HepG2 (cell line): ENCODE measurements around the gene CPB2. TPM values are rescaled to one million over a fixed set of nuclear protein-coding genes. Genes with fewer than 3 reads are reported as not detected.

ENCODE experiments used
- CREB1 ChIP-seq, 2 experiments: fragments of 450-650 bp in 1 of 2; IDR thresholded peaks; 2 replicates each; pipeline ENCODE4 v1.6.1; 2016 to 2017; ENCODE audit warnings: control low read depth in 1 of 2, mild to moderate bottlenecking in 1 of 2, missing compliant biosample characterization in 1 of 2, missing genetic modification characterization in 1 of 2
- DR1 ChIP-seq: sonication (generic); formaldehyde crosslinking; IDR thresholded peaks from 2 replicates; pipeline ENCODE4 v1.8.0; 2021; ENCODE audit warnings: mild to moderate bottlenecking, missing genetic modification reagents, inconsistent platforms
- FOXA3 ChIP-seq: IDR thresholded peaks from 2 replicates; pipeline ENCODE4 v1.6.1; 2016; ENCODE audit warnings: missing genetic modification reagents, missing compliant biosample characterization
- FOXO1 ChIP-seq: sonication (generic); formaldehyde crosslinking; IDR thresholded peaks from 2 replicates; pipeline ENCODE4 v1.4.0; 2020; ENCODE audit warnings: missing genetic modification reagents
- FOXP1 ChIP-seq, 2 experiments: fragments of 450-650 bp in 1 of 2; IDR thresholded peaks; 2 replicates each; pipeline ENCODE4 v1.6.1; 2017 to 2018; ENCODE audit warnings: antibody characterized with exemption in 1 of 2
- IKZF5 ChIP-seq: IDR thresholded peaks from 2 replicates; pipeline ENCODE4 v1.6.1; 2018; ENCODE audit warnings: missing genetic modification reagents, mild to moderate bottlenecking, missing compliant biosample characterization
- MAF1 ChIP-seq: sonication (generic); formaldehyde crosslinking; IDR thresholded peaks from 2 replicates; pipeline ENCODE4 v1.5.0; 2020; ENCODE audit warnings: missing genetic modification reagents, borderline replicate concordance
- MED1 ChIP-seq: sonication (generic); formaldehyde crosslinking; IDR thresholded peaks from 2 replicates; pipeline ENCODE4 v1.4.0; 2020; ENCODE audit warnings: missing genetic modification reagents
- MXD3 ChIP-seq: IDR thresholded peaks from 2 replicates; pipeline ENCODE4 v1.6.1; 2016; ENCODE audit warnings: mild to moderate bottlenecking, missing biosample characterization, missing genetic modification reagents
- RBFOX2 ChIP-seq: fragments of 200-400 bp; formaldehyde crosslinking; IDR thresholded peaks from 2 replicates; pipeline ENCODE4 v1.6.1; 2017; ENCODE audit warnings: low read depth, mild to moderate bottlenecking, low read length
- SRSF1 ChIP-seq: fragments of 200-400 bp; formaldehyde crosslinking; optimal IDR thresholded peaks from 2 replicates; pipeline ENCODE3; 2017; ENCODE audit warnings: mild to moderate bottlenecking, low read depth, low read length, moderate library complexity
- SRSF9 ChIP-seq: fragments of 200-400 bp; formaldehyde crosslinking; IDR thresholded peaks from 2 replicates; pipeline ENCODE4 v1.6.1; 2018; ENCODE audit warnings: borderline replicate concordance, mild to moderate bottlenecking, low read depth, low read length; ENCODE audit not compliant: insufficient read depth, poor library complexity, severe bottlenecking
- ZBTB21 ChIP-seq: sonication (generic); formaldehyde crosslinking; IDR thresholded peaks from 2 replicates; pipeline ENCODE4 v1.4.0; 2020; ENCODE audit warnings: missing genetic modification reagents
- ZFX ChIP-seq: sonication (generic); formaldehyde crosslinking; IDR thresholded peaks from 2 replicates; pipeline ENCODE4 v1.4.0; 2020; ENCODE audit warnings: mild to moderate bottlenecking, low read depth, missing genetic modification reagents, moderate library complexity
- ZHX2 ChIP-seq, 2 experiments: sonication (generic) in 1 of 2; formaldehyde crosslinking in 1 of 2; IDR thresholded peaks; 2 replicates each; pipeline versions ENCODE4 v1.6.1 to v1.9.0; 2014 to 2022; ENCODE audit warnings: antibody characterized with exemption in 1 of 2, borderline replicate concordance in 1 of 2, inconsistent platforms in 1 of 2, low read depth in 1 of 2, missing genetic modification reagents in 1 of 2
- ZMAT3 ChIP-seq: sonication (generic); formaldehyde crosslinking; conservative IDR thresholded peaks from 2 replicates; pipeline ENCODE4 v1.7.0; 2021; ENCODE audit warnings: missing genetic modification reagents
- ZSCAN12 ChIP-seq: sonication (generic); formaldehyde crosslinking; IDR thresholded peaks from 2 replicates; pipeline ENCODE4 v1.9.0; 2021; ENCODE audit warnings: mild to moderate bottlenecking, missing genetic modification reagents
- ZSCAN29 ChIP-seq: sonication (generic); formaldehyde crosslinking; conservative IDR thresholded peaks from 2 replicates; pipeline ENCODE4 v1.4.0; 2020; ENCODE audit warnings: mild to moderate bottlenecking, missing genetic modification reagents
- ZZZ3 ChIP-seq: sonication (generic); formaldehyde crosslinking; IDR thresholded peaks from 2 replicates; pipeline ENCODE4 v1.4.0; 2020; ENCODE audit warnings: missing genetic modification reagents, mild to moderate bottlenecking, borderline replicate concordance
- polyA plus RNA-seq, 8 experiments: library from polyadenylated mRNA; depleted of rRNA in 3 of 8; stranded (reverse) in 7 of 8; unstranded in 1 of 8; fragments of >200 nt; fragmentation: Illumina TruSeq in 4 of 8; extraction: Trizol in 4 of 8; gene quantifications; 2 replicates each; pipeline versions ENCODE4 v1.2.1 to v1.2.3, GENCODE V29; 2011 to 2016; ENCODE audit warnings: low read depth in 4 of 8, missing spikeins in 1 of 8, mixed read lengths in 1 of 8; ENCODE audit not compliant: insufficient read depth in 1 of 8
- total RNA-seq, 5 experiments: library from RNA; depleted of rRNA; stranded (reverse); fragments of >200 nt; fragmentation: Illumina TruSeq; extraction: Trizol; gene quantifications; 2 replicates each; pipeline ENCODE4 v1.2.3, GENCODE V29; 2016; ENCODE audit warnings: low read depth in 1 of 5
- TF ChIP-seq, protein P1 (sequence below): sonication (generic); formaldehyde crosslinking; IDR thresholded peaks from 2 replicates; pipeline ENCODE4 v1.4.0; 2020; ENCODE audit warnings: missing genetic modification reagents, low read depth, mild to moderate bottlenecking, borderline replicate concordance

CPB2 gene
- total and polyA plus RNA-seq, 2 of the 13 experiments (the other 11 are each of a cell fraction or from before 2014, with no cell fraction given) = 125 to 140 TPM

DNA sequence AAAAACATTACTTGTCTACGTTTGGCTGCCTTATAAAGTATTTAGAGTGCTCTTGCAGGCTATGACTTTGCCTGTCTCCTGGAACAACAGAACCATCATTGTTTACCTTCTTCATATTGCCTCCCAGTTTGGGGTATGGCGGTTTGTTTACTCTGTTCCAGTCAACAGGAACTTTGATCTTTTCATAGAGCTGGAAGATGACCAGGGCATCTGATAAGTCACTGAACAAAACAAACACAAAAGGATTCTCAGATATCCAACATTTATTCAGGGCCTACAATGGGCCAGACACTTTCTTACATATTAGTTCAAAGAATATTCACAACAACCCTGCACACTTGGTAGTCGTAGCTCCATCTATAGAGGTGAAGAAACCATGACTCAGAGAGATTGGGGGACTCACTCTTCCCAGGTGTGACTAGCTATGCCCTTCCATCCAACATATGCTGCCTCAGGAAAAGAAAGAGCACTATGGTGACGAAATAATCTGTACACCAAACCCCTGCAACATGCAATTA lies 38.4 kb upstream of the CPB2 start (continued):
- TF ChIP-seq DR1 (CRISPR knock-in tag) = no peak
- TF ChIP-seq SRSF9 = no peak
- TF ChIP-seq, protein P1, sequence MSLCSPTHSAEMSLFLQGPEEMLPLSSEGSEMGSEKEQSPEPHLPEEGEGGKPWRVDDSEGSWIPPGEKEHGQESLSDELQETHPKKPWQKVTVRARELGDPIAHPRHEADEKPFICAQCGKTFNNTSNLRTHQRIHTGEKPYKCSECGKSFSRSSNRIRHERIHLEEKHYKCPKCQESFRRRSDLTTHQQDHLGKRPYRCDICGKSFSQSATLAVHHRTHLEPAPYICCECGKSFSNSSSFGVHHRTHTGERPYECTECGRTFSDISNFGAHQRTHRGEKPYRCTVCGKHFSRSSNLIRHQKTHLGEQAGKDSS = no peak
- no peak for TF ChIP-seq SRSF1
- TF ChIP-seq CREB1 (IDR thresholded peaks at IDR 0.05) = no peak
- TF ChIP-seq CREB1 (CRISPR knock-in tag; IDR thresholded peaks at IDR 0.05) = peak; percentile 57
- TF ChIP-seq MED1 (CRISPR knock-in tag) = peak; percentile 81
- TF ChIP-seq ZMAT3 (CRISPR knock-in tag) = no peak
- TF ChIP-seq ZZZ3 (CRISPR knock-in tag) = no peak
- TF ChIP-seq IKZF5 (CRISPR knock-in tag) = peak; percentile 97
- TF ChIP-seq ZSCAN12 (CRISPR knock-in tag) = no peak
- peak; percentile 98 for TF ChIP-seq FOXA3 (CRISPR knock-in tag)
- TF ChIP-seq MXD3 (CRISPR knock-in tag) = no peak
- no peak for TF ChIP-seq RBFOX2
- TF ChIP-seq FOXO1 (CRISPR knock-in tag) = peak; percentile 98
- peak; percentile 97 for TF ChIP-seq FOXP1 (IDR thresholded peaks at IDR 0.05)
- peak; percentile 98 for TF ChIP-seq FOXP1 (CRISPR knock-in tag; IDR thresholded peaks at IDR 0.05)
- TF ChIP-seq ZHX2 (IDR thresholded peaks at IDR 0.05; ENCODE audit: low read depth) = no peak; the same call in 1 of the 2 replicates
- no peak; the same call in 1 of the 2 replicates for TF ChIP-seq ZHX2 (CRISPR knock-in tag; IDR thresholded peaks at IDR 0.05; ENCODE audit: borderline replicate concordance)
- peak; percentile 41; the same call in 1 of the 2 replicates for TF ChIP-seq ZFX
- no peak for TF ChIP-seq ZBTB21 (CRISPR knock-in tag)
- 0 out of 2 replicates have a peak, but pooled peaks have one; percentile 21 for TF ChIP-seq ZSCAN29 (CRISPR knock-in tag)
- TF ChIP-seq MAF1 (CRISPR knock-in tag) = no peak
